AG08396 (cell line): ENCODE measurements around the gene ACOXL.

Source experiments
- DNase-seq: peaks from one replicate; pipeline ENCODE4 v3.0.0; 2012; ENCODE audit warnings: low spot score, mixed read lengths

ACOXL gene

GRCh38 chr2:110755491-110756078, 23.2 kb downstream of the ACOXL start:
- DNase-seq: no peak

DNA sequence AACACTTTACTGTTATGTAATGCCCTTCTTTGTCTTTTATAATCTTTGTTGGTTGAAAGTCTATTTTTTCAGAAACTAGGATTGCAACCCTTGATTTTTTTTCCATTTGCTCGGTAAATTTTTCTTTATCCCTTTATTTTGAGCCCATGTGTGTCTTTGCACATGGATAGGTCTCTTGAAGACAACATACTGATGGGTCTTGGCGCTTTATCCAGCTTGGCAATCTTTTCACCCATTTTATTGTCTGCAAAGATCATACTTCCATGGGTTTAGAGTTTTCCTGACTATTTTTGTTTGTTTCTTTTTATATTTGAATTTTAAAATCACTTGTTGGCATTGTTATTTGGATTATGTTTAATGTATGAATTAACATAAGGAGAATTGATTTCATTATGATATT, 27.0 kb downstream of the ACOXL start:
- no peak for DNase-seq

DNA sequence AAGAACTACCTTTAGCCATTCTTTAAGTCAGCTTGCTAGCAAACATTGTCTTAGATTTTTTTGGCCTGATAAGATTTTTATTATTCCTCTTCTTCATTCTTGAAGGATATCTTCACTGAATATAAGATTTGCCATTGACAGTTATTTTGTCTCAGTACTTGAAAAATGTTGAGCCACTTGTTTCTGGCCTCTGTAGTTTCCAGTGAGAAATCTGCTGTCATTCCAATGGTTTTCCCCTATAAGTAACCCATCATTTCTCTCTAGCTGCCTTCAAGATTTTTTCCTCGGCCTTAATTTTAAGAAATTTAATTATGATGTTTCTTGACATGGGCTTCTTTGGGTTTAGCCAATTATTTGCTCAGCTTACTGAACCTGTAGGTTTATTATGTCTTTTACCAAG, 32.6 kb downstream of the ACOXL start:
- DNase-seq: no peak

- DNase-seq: no peak
These were observed 33.9 kb downstream of the ACOXL start for GRCh38 chr2:110766291-110766690.

DNA sequence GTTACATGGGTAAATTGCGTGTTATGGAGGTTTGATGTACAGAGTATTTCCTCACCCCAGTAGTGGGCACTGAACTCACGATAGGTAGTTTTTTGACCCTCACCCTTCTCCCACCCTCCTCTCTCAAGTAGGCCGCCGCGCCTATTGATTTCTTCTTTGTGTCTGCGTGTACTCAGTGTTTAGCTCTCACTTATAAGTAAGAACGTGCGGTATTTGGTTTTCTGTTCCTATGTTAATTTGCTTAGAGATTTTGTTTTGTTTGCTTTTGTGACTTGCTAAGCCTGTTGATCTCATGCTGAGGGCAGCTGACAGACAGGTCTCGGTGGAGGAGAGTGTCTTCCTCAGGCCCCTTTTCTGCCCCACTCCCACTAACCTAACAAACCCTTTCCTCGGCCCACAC, 36.2 kb downstream of the ACOXL start:
- DNase-seq: no peak

DNA sequence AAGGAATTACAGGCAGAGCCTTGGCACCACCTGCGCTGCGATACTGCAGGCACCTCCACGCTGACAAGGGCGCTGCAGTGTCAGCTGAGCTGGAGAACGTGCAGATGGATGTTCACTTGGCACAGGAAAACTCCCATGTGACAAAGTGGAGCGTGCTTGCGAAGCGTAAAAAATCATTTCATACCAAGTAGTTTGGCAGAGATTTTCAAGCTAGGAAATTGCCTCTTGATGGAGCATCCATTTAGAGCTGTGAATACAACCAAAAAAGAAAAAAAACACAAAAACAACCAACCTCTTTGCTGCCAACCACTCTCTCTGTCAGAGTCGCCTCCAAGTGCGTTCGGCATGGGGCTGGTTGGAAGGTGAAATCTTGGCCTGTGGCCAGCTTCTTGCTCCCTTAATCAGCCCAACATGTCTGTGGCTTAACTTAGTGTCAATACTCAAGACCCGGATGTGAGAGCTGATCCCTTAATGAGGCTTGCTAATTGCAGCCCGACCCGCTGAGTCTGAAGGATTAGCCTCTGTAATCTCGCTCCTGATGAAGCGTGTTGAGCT, 38.1 kb downstream of the ACOXL start:
- DNase-seq: no peak

DNA sequence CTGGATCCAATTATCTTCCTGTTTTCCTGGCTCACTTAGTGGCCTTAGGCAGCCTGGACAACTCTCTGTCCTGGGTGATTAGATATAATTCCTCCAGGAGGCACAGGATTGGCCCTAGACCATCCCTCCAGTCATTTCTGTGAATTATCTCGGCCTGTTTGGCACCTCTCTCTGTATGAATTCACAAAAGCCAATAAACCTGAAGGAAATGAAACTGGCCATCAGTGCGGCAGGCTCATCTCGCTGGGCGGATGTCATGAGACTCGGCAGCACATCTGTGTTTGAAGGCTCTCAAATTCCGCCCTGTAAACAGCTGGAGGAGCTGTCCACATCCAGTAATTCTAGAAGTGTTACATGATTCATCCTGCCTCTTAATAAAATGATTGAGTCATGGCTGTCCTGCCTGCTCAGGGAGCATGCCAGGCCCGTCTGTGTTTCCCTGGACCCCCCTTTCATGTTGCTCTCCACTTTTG, 38.6 kb downstream of the ACOXL start:
- DNase-seq: peak; percentile 51

GRCh38 chr2:110771547-110772382, 39.4 kb downstream of the ACOXL start:
- DNase-seq: no peak

GRCh38 chr2:110772383-110772755, 40.0 kb downstream of the ACOXL start:
- no peak for DNase-seq

DNA sequence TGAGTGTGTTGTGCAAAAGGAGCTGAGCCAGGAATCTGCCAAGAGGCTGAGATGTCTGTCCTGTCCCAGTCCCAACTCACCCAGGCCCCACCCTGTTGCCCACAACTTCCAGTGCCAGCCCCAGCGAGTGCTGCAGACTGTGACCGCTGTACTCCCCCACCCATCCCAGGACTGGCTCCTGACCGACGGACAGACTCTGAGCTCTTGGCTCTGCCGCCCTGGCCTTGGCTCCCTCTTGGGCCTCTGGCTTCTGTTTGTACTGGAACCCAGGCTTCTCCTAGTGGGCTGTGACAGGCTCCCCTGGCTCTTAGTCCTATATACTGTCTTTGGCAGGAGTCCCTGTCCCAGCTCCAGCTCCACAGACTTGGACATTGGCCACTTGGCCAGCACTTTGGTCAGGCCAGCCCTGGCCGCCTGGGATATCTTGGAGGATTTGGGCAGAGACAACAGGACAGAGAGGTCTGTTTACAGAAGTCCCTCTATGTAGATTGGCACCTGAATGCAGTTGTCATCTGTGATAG, 41.1 kb downstream of the ACOXL start:
- DNase-seq: no peak

GRCh38 chr2:110774701-110775100, 42.3 kb downstream of the ACOXL start:
- DNase-seq: no peak

DNA sequence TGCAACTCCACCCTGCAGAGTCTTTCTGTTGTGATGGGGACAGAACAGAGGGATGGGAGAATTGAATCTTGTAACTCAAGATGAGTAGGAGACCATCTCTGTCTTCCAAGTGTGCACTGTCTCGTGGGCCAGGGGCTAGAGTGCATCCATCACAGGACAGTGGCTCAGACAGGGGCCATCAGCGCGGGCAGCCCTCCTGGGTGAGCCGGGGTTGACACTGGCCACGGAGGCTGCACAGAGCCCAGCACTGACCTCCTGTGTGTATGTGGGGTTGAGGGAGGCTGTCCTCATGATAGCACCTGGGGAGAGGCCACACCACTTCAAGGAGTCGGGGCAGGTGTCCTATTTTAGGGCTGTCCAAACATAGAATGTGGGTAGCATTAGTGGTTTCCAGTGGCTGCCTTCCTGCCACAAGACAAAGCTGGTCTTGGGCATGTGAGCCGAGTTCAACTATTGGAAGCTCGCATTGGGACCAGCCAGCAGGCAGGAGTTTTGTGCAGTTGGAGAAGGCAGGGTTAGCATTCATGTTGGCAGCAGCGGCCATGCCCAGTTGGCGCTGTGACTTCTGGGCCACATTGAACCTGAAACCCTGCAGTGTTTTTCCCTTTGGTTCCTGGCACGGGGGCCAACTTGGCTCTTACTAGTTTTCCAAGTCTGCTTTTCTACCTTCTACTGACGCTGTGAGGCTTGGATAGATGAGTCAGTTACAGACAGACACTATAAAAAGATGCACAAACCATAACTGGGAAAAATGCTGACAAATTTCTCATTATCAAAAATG, 45.3 kb downstream of the ACOXL start:
- DNase-seq: no peak

DNA sequence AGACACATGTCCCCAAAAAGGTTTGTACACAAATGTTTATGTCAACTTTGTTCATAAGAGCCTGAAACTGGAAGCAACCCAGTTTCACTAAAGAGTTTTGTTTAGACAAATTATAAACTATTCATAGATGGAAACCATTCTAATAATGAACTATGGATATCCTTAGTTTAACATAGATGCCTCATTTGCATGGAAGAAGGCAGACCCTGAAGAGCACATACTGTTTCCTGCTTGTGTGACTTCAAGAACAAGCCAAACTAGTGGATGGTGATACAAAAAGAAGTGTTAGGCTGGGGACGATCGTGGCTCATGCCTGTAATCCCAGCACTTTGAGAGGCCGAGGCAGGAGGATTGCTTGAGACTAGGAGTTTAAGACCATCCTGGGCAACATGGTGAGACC, 48.1 kb downstream of the ACOXL start:
- no peak for DNase-seq

GRCh38 chr2:110783196-110783873, 51.0 kb downstream of the ACOXL start:
- DNase-seq: no peak

- DNase-seq: no peak
These were observed 51.8 kb downstream of the ACOXL start for GRCh38 chr2:110784047-110784631.

- DNase-seq: no peak
These were observed 53.1 kb downstream of the ACOXL start for GRCh38 chr2:110785439-110785838.

DNA sequence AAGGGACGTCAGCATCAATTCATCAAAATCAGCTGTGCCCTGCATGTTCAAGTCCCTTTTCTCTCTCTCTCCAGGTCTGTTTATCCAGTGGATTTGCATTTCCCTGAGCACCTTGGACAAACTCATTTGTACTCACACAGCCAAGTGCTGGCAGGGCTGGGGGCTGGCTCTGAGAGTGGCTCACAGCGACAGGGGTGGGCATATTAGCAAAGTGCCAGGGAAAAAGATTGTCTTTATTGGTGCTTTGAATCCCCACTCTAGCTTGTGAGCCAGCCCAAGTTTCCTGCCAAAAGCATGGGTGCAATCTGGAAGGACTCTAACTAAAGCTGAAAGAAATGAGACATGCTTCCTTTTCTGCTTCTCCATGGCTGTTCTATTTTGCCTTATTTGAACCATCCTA, 56.6 kb downstream of the ACOXL start:
- DNase-seq: no peak

GRCh38 chr2:110789706-110790105, 57.3 kb downstream of the ACOXL start:
- DNase-seq: no peak

DNA sequence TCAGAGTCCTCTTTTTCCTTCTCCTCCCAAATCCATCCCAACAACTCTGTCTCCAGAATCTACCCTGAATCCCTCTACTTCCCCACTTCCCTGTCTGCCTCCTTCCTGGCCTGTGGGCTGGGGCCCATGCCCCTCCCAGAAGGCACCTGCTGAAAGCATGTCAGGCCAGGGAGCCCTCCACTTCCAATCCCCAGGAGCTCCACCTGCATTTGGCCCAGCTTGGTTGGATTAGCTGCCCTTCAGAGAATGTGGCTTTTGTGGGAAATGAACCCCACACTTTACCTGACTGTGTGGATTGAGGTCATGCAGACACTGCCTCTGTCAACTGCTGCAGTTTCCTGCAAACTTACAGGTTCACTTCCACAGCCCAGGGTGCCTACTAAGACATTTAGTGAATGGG, 58.5 kb downstream of the ACOXL start:
- no peak for DNase-seq

DNA sequence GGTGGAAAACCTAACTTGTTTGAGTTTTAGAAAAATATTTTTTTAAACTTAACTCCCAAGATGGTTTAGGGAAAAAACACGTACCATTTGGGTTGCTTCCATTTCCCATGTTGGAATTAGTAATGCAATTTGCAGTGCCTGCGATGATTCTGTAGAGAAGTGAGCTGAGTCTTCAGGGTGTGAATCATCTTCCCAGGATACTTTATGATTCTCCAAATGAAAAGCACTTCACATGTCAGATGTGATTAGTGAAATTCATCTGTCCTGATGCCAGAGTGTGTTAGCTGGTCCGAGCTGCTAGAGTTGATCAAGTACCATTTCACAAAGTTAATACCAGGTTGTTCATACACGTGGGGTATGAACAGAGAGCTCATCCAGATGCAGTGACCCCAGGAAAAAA, 59.1 kb downstream of the ACOXL start:
- DNase-seq: no peak

GRCh38 chr2:110793034-110793433, 60.7 kb downstream of the ACOXL start:
- DNase-seq: no peak
